GM20000 (cell line): ENCODE data around the gene FCHSD1.

Experiments
- DNase-seq: peaks from one replicate; pipeline ENCODE4 v3.0.0; 2012; ENCODE audit warnings: low spot score
- CTCF ChIP-seq: IDR thresholded peaks from 2 replicates; pipeline ENCODE4 v1.5.1; 2012; ENCODE audit warnings: mild to moderate bottlenecking, control low read depth; ENCODE audit errors: extremely low read depth, missing control alignments

Gene FCHSD1

GRCh38 chr5:141663506-141663905 lies 12.3 kb upstream of the FCHSD1 start:
- DNase-seq, result no peak
- no peak for TF ChIP-seq CTCF

GRCh38 chr5:141662028-141662427 lies 10.8 kb upstream of the FCHSD1 start:
- no peak for TF ChIP-seq CTCF
- DNase-seq, result no peak

- no peak for TF ChIP-seq CTCF
- peak; percentile 52 for DNase-seq
Measured at GRCh38 chr5:141657937-141658545, 6.8 kb upstream of the FCHSD1 start.

GRCh38 chr5:141657404-141657803 lies 6.2 kb upstream of the FCHSD1 start:
- no peak for TF ChIP-seq CTCF
- DNase-seq, result no peak

GRCh38 chr5:141656396-141656795 lies 5.2 kb upstream of the FCHSD1 start:
- no peak for DNase-seq
- no peak for TF ChIP-seq CTCF

- no peak for DNase-seq
- no peak for TF ChIP-seq CTCF
Measured at GRCh38 chr5:141655020-141655419, 3.8 kb upstream of the FCHSD1 start.

GRCh38 chr5:141654298-141654697 lies 3.1 kb upstream of the FCHSD1 start:
- no peak for TF ChIP-seq CTCF
- DNase-seq, result no peak
